CD14-positive monocyte (primary cell): ENCODE data around the gene GAL. TPM values are rescaled to one million over a fixed set of nuclear protein-coding genes. Genes with fewer than 3 reads are reported as not detected.

ENCODE experiments used
- DNase-seq, 3 donors: peaks; one replicate each; pipeline ENCODE4 v3.0.0-alpha.2; 2011 to 2022
- H2AFZ ChIP-seq: 2 replicates; pipeline ENCODE4 v1.6.0; 2012; ENCODE audit warnings: mild to moderate bottlenecking, low read depth, low read length, inconsistent platforms; ENCODE audit not compliant: insufficient read depth, poor library complexity, severe bottlenecking
- H3K27ac ChIP-seq, 2 donors: 1 replicate in 1 of 2; 2 replicates in 1 of 2; pipeline ENCODE4 v1.5.1; 2012 to 2013; ENCODE audit warnings: low read length in 2 of 2, control low read depth in 1 of 2, inconsistent platforms in 1 of 2, low read depth in 1 of 2, mild to moderate bottlenecking in 1 of 2
- H3K27me3 ChIP-seq, 2 donors: one replicate each; pipeline versions ENCODE4 v1.6.0 to v1.6.1; 2011 to 2013; ENCODE audit warnings: low read length in 2 of 2; ENCODE audit not compliant: control insufficient read depth in 2 of 2, insufficient read depth in 2 of 2
- H3K36me3 ChIP-seq, 2 donors: replicated peaks in 1 of 2; 1 replicate in 1 of 2; 2 replicates in 1 of 2; pipeline versions ENCODE4 v1.5.1 to v1.6.1; 2012 to 2013; ENCODE audit warnings: low read length in 2 of 2, control low read depth in 1 of 2, inconsistent platforms in 1 of 2, mild to moderate bottlenecking in 1 of 2; ENCODE audit not compliant: insufficient read depth in 2 of 2, control insufficient read depth in 1 of 2
- H3K4me1 ChIP-seq, 2 donors: 1 replicate in 1 of 2; 2 replicates in 1 of 2; pipeline versions ENCODE4 v1.5.1 to v1.6.1; 2012 to 2013; ENCODE audit warnings: low read length in 2 of 2, control low read depth in 1 of 2, inconsistent platforms in 1 of 2, mild to moderate bottlenecking in 1 of 2, moderate library complexity in 1 of 2; ENCODE audit not compliant: insufficient read depth in 2 of 2, control insufficient read depth in 1 of 2
- H3K4me2 ChIP-seq: replicated peaks from 2 replicates; pipeline ENCODE3; 2012; ENCODE audit warnings: low read length, moderate library complexity, mild to moderate bottlenecking; ENCODE audit not compliant: poor library complexity, severe bottlenecking; ENCODE audit errors: extremely low read depth
- H3K4me3 ChIP-seq, 3 experiments: fragments of 200-600 bp in 1 of 3; sonication (generic) in 1 of 3; replicated peaks in 1 of 3; 1 replicate in 2 of 3; 2 replicates in 1 of 3; pipeline ENCODE4 v1.5.1; 2011 to 2013; ENCODE audit warnings: low read length in 3 of 3, mild to moderate bottlenecking in 3 of 3, control low read depth in 2 of 3, low read depth in 2 of 3, inconsistent platforms in 1 of 3, moderate library complexity in 1 of 3
- H3K79me2 ChIP-seq: 2 replicates; pipeline ENCODE4 v1.6.0; 2012; ENCODE audit warnings: mild to moderate bottlenecking, control low read depth, inconsistent platforms, low read length, moderate library complexity; ENCODE audit not compliant: insufficient read depth
- H3K9ac ChIP-seq: 2 replicates; pipeline ENCODE4 v1.6.0; 2017; ENCODE audit warnings: low read length, mild to moderate bottlenecking; ENCODE audit not compliant: insufficient read depth, poor library complexity, severe bottlenecking
- H3K9me3 ChIP-seq, 2 donors: replicated peaks in 1 of 2; 1 replicate in 1 of 2; 2 replicates in 1 of 2; pipeline versions ENCODE4 v1.5.1 to v1.6.1; 2012 to 2013; ENCODE audit warnings: low read length in 2 of 2, control low read depth in 1 of 2; ENCODE audit not compliant: control insufficient read depth in 1 of 2, insufficient read depth in 1 of 2
- H4K20me1 ChIP-seq: 2 replicates; pipeline ENCODE4 v1.6.0; 2012; ENCODE audit warnings: mild to moderate bottlenecking, low read length, control low read depth, moderate library complexity; ENCODE audit not compliant: insufficient read depth
- H3K27ac Mint-ChIP-seq, 7 donors: one replicate each; pipeline ENCODE4 v1.8.0; 2020; ENCODE audit warnings: mild to moderate bottlenecking in 7 of 7, mixed read lengths in 7 of 7, moderate library complexity in 6 of 7, inconsistent platforms in 2 of 7
- H3K27me3 Mint-ChIP-seq, 3 donors: one replicate each; pipeline ENCODE4 v1.8.0; 2021 to 2022; ENCODE audit warnings: low read depth in 3 of 3, mild to moderate bottlenecking in 3 of 3, mixed read lengths in 3 of 3, moderate library complexity in 3 of 3, inconsistent platforms in 1 of 3
- H3K36me3 Mint-ChIP-seq, 2 donors: one replicate each; pipeline ENCODE4 v1.8.0; 2020; ENCODE audit warnings: mixed read lengths in 2 of 2, inconsistent platforms in 1 of 2, mild to moderate bottlenecking in 1 of 2
- H3K4me1 Mint-ChIP-seq: one replicate; pipeline ENCODE4 v1.8.0; 2020; ENCODE audit warnings: mild to moderate bottlenecking, mixed read lengths
- H3K4me3 Mint-ChIP-seq, 2 donors: one replicate each; pipeline ENCODE4 v1.8.0; 2020; ENCODE audit warnings: mild to moderate bottlenecking in 2 of 2, mixed read lengths in 2 of 2, moderate library complexity in 1 of 2
- H3K9me3 Mint-ChIP-seq, 7 donors: one replicate each; pipeline ENCODE4 v1.8.0; 2020 to 2022; ENCODE audit warnings: mixed read lengths in 7 of 7, mild to moderate bottlenecking in 6 of 7, moderate library complexity in 6 of 7, inconsistent platforms in 2 of 7
- WGBS: methylation state at CpG from one replicate; pipeline ENCODE4 v1.1.5; 2013; ENCODE audit warnings: missing lambda C conversion rate; ENCODE audit not compliant: insufficient coverage; 5-methylcytosine and 5-hydroxymethylcytosine counted together
- intact Hi-C, 2 donors: fragments of 100-400 bp; cut with micrococcal nuclease; formaldehyde crosslinking; loops; one replicate each; pipeline versions ENCODE4 v1.15.0 to v1.15.1; 2023
- polyA plus RNA-seq, 3 donors: library from polyadenylated mRNA; depleted of rRNA in 1 of 3; unstranded in 2 of 3; stranded (reverse) in 1 of 3; fragments of 300-500 nt in 2 of 3; fragments of >200 nt in 1 of 3; fragmentation: Illumina TruSeq in 2 of 3; gene quantifications; 1 replicate in 2 of 3; 2 replicates in 1 of 3; pipeline ENCODE4 v1.2.3, GENCODE V29; 2012 to 2021
- TF ChIP-seq, protein P1 (sequence below): fragments of 200-600 bp; IDR thresholded peaks from one replicate; pipeline ENCODE4 v1.8.0; 2022; ENCODE audit warnings: antibody characterized with exemption, mild to moderate bottlenecking

The GAL gene
- polyA plus RNA-seq, 3 donors = not detected

DNA sequence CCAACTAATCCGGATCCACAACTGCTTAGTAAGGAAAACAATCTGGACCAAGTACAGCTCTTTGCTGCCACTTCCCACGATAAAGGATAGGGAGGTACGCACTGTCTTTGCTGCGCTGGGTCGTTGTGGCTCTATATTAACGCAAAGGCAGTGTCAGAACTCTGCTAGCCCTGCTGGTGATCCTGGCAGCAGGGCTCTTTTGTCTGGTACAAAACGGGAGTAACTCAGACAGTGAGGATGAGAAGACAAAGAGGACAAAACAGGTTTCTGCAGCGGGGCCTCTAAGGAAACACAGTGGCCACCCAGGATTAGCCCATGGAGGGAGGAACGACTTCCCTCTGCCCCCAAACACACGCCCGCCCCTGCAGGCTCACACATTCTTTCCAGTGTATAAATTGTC is 26.1 kb downstream of the GAL start:
- H3K27ac ChIP-seq = no peak overlapping the region

DNA sequence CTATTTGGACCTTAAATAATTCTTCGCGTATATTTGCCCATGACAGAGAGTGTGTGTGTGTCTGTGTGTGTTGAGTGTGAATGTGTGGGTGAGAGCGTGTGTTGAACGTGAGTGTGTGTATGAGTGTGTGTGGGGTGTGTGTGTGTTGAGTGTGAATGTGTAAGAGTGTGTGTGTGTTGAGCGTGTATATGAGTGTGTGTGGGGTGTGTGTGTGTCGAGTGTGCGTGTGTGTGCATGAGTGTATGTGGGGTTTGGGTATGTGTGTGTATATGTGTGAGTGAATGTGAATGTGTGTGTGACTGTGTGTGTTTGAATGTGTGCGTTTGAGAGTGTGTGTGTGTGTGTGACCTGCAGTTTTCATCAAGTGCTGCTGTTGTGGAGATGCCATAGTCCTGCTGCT is 26.8 kb downstream of the GAL start:
- Mint-ChIP-seq H3K9me3 (no peaks in the 10 kb centered on the region), H3K27me3 (peaks cover 0 to 4% (median 0%) of the 10 kb centered on the region in 3 donors), H3K4me3 (no peak overlapping the region), H3K27ac (no peak overlapping the region), H3K4me1 (peaks cover 12% of the 10 kb centered on the region), H3K36me3 (peaks cover 7 to 8% of the 10 kb centered on the region in 2 donors)
- no peaks in the 10 kb centered on the region for H3K79me2 ChIP-seq
- WGBS = 98% methylated on average over 8 of the region's 8 CpGs
- no peak overlapping the region for H3K4me2 ChIP-seq
- DNase-seq = no peak
- TF ChIP-seq, protein P1, sequence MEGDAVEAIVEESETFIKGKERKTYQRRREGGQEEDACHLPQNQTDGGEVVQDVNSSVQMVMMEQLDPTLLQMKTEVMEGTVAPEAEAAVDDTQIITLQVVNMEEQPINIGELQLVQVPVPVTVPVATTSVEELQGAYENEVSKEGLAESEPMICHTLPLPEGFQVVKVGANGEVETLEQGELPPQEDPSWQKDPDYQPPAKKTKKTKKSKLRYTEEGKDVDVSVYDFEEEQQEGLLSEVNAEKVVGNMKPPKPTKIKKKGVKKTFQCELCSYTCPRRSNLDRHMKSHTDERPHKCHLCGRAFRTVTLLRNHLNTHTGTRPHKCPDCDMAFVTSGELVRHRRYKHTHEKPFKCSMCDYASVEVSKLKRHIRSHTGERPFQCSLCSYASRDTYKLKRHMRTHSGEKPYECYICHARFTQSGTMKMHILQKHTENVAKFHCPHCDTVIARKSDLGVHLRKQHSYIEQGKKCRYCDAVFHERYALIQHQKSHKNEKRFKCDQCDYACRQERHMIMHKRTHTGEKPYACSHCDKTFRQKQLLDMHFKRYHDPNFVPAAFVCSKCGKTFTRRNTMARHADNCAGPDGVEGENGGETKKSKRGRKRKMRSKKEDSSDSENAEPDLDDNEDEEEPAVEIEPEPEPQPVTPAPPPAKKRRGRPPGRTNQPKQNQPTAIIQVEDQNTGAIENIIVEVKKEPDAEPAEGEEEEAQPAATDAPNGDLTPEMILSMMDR = no peak
- H3K27me3 ChIP-seq = no peaks in the 10 kb centered on the region
- H3K9me3 ChIP-seq = no peaks in the 10 kb centered on the region
- intact Hi-C loops = no loop called here
- no peak overlapping the region for H3K4me3 ChIP-seq
- no peak overlapping the region for H2AFZ ChIP-seq
- H3K9ac ChIP-seq = no peak overlapping the region
- no peak overlapping the region for H3K27ac ChIP-seq
- H3K36me3 ChIP-seq = peaks cover 0 to 5% of the 10 kb centered on the region in 2 donors
- H3K4me1 ChIP-seq = peaks cover 6 to 8% of the 10 kb centered on the region in 2 donors
- no peaks in the 10 kb centered on the region for H4K20me1 ChIP-seq

More for the DNA sequence above, 26.1 kb downstream of the GAL start:
- H3K4me2 ChIP-seq = no peak overlapping the region
- H3K4me1 ChIP-seq = peaks cover 6 to 8% of the 10 kb centered on the region in 2 donors
- no peak for DNase-seq
- H3K79me2 ChIP-seq = no peaks in the 10 kb centered on the region
- Mint-ChIP-seq H3K9me3 (no peaks in the 10 kb centered on the region), H3K27me3 (peaks cover 0 to 4% (median 0%) of the 10 kb centered on the region in 3 donors), H3K4me3 (no peak overlapping the region), H3K36me3 (peaks cover 7 to 8% of the 10 kb centered on the region in 2 donors), H3K27ac (no peak overlapping the region), H3K4me1 (peaks cover 11% of the 10 kb centered on the region)
- WGBS = 92% methylated on average over 6 of the region's 11 CpGs
- no peak overlapping the region for H3K9ac ChIP-seq
- TF ChIP-seq, protein P1 = no peak
- no peak overlapping the region for H2AFZ ChIP-seq
- H3K27me3 ChIP-seq = no peaks in the 10 kb centered on the region
- H3K9me3 ChIP-seq = no peaks in the 10 kb centered on the region
- H3K36me3 ChIP-seq = peaks cover 0 to 5% of the 10 kb centered on the region in 2 donors
- intact Hi-C loops = no loop called here
- no peaks in the 10 kb centered on the region for H4K20me1 ChIP-seq
- no peak overlapping the region for H3K4me3 ChIP-seq
